Activated naive CD8-positive, alpha-beta T cell treated with anti-CD3 and anti-CD28 coated beads, Interleukin-2, amount 10 ng/mL, durations not matched to agents 7 days and 5 days (primary cell): ENCODE measurements around the gene MYO9B. TPM values are rescaled to one million over a fixed set of nuclear protein-coding genes. Genes with fewer than 3 reads are reported as not detected.
"Not testable (repeated sequence)": the region's sequence is repeated elsewhere in the genome, so short reads cannot be mapped to it uniquely, and the experiment has no call there.

ENCODE experiments used
- ATAC-seq: fragments of 150-1000 bp; cut with Tn5 transposase; one replicate; pipeline ENCODE4 v1.10.0; 2021; ENCODE audit warnings: low read depth, moderate library complexity
- POLR2A ChIA-PET: fragments of 350-600 bp; sonication (Branson Sonifier 250); formaldehyde crosslinking; loops from one replicate; lab custom pipeline; 2021; ENCODE audit warnings: antibody characterized with exemption; lab: Charles Lee
- DNase-seq: peaks from one replicate; pipeline ENCODE4 v3.0.0; 2021
- H3K27ac Mint-ChIP-seq: one replicate; pipeline ENCODE4 v1.8.0; 2022; ENCODE audit warnings: mild to moderate bottlenecking, mixed read lengths
- H3K27me3 Mint-ChIP-seq: one replicate; pipeline ENCODE4 v1.8.0; 2022; ENCODE audit warnings: mild to moderate bottlenecking, moderate library complexity, mixed read lengths
- H3K36me3 Mint-ChIP-seq: one replicate; pipeline ENCODE4 v1.8.0; 2021; ENCODE audit warnings: mild to moderate bottlenecking, mixed read lengths
- H3K4me1 Mint-ChIP-seq: one replicate; pipeline ENCODE4 v1.8.0; 2021; ENCODE audit warnings: mixed read lengths
- H3K4me3 Mint-ChIP-seq: one replicate; pipeline ENCODE4 v1.8.0; 2022; ENCODE audit warnings: mild to moderate bottlenecking, moderate library complexity, mixed read lengths
- H3K9me3 Mint-ChIP-seq: one replicate; pipeline ENCODE4 v1.8.0; 2021; ENCODE audit warnings: mixed read lengths
- total RNA-seq, 2 experiments: library from RNA; stranded (reverse); gene quantifications; one replicate each; pipeline ENCODE4 v1.2.3, GENCODE V29; 2021

Gene MYO9B
- total RNA-seq, 2 experiments from 2014 or later, result 275 to 285 TPM

- Mint-ChIP-seq H3K9me3 (no peaks in the 10 kb centered on the region), H3K4me3 (no peak overlapping the region), H3K4me1 (peaks cover 40% of the 10 kb centered on the region), H3K36me3 (peaks cover 23% of the 10 kb centered on the region), H3K27ac (no peak overlapping the region), H3K27me3 (no peaks in the 10 kb centered on the region)
- ATAC-seq, result no peak
- DNase-seq, result no peak
- POLR2A ChIA-PET, result interaction anchor here (0.7 to 2.1 kb wide), 3 partner anchors 9 to 17 kb away, joined by 3 to 6 read pairs (median 3); no protein-coding TSS in a partner anchor
Observed at GRCh38 chr19:17086120-17086519, 10.5 kb downstream of the MYO9B start.

- DNase-seq (no peak), ATAC-seq (no peak)
- H3K27me3 Mint-ChIP-seq, result no peaks in the 10 kb centered on the region
- H3K9me3 Mint-ChIP-seq, result no peaks in the 10 kb centered on the region
- H3K36me3 Mint-ChIP-seq, result peaks cover 21% of the 10 kb centered on the region
- H3K27ac Mint-ChIP-seq, result no peak overlapping the region
- H3K4me3 Mint-ChIP-seq, result no peak overlapping the region
- POLR2A ChIA-PET, result no interaction called here
- H3K4me1 Mint-ChIP-seq, result peaks cover 40% of the 10 kb centered on the region
Observed at GRCh38 chr19:17086834-17087233, 11.3 kb downstream of the MYO9B start.

GRCh38 chr19:17088552-17088951, 13.0 kb downstream of the MYO9B start:
- ATAC-seq (no peak), DNase-seq (no peak)
- POLR2A ChIA-PET, result interaction anchor here (1.4 kb wide), 1 partner anchor 12 kb away, joined by 4 read pairs; no protein-coding TSS in a partner anchor
- Mint-ChIP-seq H3K27ac (peak overlapping the region; percentile 61), H3K4me1 (peaks cover 29% of the 10 kb centered on the region), H3K36me3 (peaks cover 20% of the 10 kb centered on the region), H3K4me3 (no peak overlapping the region), H3K27me3 (no peaks in the 10 kb centered on the region), H3K9me3 (no peaks in the 10 kb centered on the region)

- peak overlapping the region; percentile 65 for H3K27ac Mint-ChIP-seq
- POLR2A ChIA-PET, result interaction anchor here (0.6 to 1.8 kb wide), 6 partner anchors 10 to 462 kb away, joined by 3 to 5 read pairs (median 3); partner anchors contain the start of genes MED26 and MYO9B
- H3K36me3 Mint-ChIP-seq, result peaks cover 21% of the 10 kb centered on the region
- no peaks in the 10 kb centered on the region for H3K9me3 Mint-ChIP-seq
- peaks cover 30% of the 10 kb centered on the region for H3K4me1 Mint-ChIP-seq
- no peaks in the 10 kb centered on the region for H3K27me3 Mint-ChIP-seq
- ATAC-seq, result peak; percentile 52
- no peak for DNase-seq
- H3K4me3 Mint-ChIP-seq, result peak overlapping the region; percentile 56
Observed at GRCh38 chr19:17090583-17090982, 15.0 kb downstream of the MYO9B start.

- POLR2A ChIA-PET, result interaction anchor here (0.7 to 1.8 kb wide), 2 partner anchors 31 to 271 kb away, joined by 3 to 5 read pairs; no protein-coding TSS in a partner anchor
- DNase-seq, result peak; percentile 61
- Mint-ChIP-seq H3K27me3 (no peaks in the 10 kb centered on the region), H3K27ac (no peak overlapping the region), H3K4me1 (peaks cover 35% of the 10 kb centered on the region), H3K9me3 (no peaks in the 10 kb centered on the region), H3K4me3 (no peak overlapping the region), H3K36me3 (peaks cover 21% of the 10 kb centered on the region)
- peak; percentile 83 for ATAC-seq
Observed at GRCh38 chr19:17091758-17092333, 16.3 kb downstream of the MYO9B start.

- ATAC-seq (no peak), DNase-seq (no peak)
- POLR2A ChIA-PET, result interaction anchor here (0.7 kb wide), 1 partner anchor 272 kb away, joined by 3 read pairs; no protein-coding TSS in a partner anchor
- H3K9me3 Mint-ChIP-seq, result no peaks in the 10 kb centered on the region
- no peak overlapping the region for H3K4me3 Mint-ChIP-seq
- H3K27me3 Mint-ChIP-seq, result no peaks in the 10 kb centered on the region
- no peak overlapping the region for H3K27ac Mint-ChIP-seq
- peaks cover 18% of the 10 kb centered on the region for H3K36me3 Mint-ChIP-seq
- peaks cover 32% of the 10 kb centered on the region for H3K4me1 Mint-ChIP-seq
Observed at GRCh38 chr19:17092696-17093095, 17.1 kb downstream of the MYO9B start.

GRCh38 chr19:17094694-17095093, 19.1 kb downstream of the MYO9B start:
- not testable (repeated sequence) for H3K27me3 Mint-ChIP-seq, H3K4me3 Mint-ChIP-seq, H3K9me3 Mint-ChIP-seq, ATAC-seq, DNase-seq, H3K27ac Mint-ChIP-seq
- H3K4me1 Mint-ChIP-seq, result peaks cover 24% of the 10 kb centered on the region
- POLR2A ChIA-PET, result interaction anchor here (1.2 kb wide), 1 partner anchor 9 kb away, joined by 3 read pairs; no protein-coding TSS in a partner anchor
- H3K36me3 Mint-ChIP-seq, result peaks cover 24% of the 10 kb centered on the region

GRCh38 chr19:17095141-17095919, 19.8 kb downstream of the MYO9B start:
- Mint-ChIP-seq H3K4me1 (peaks cover 21% of the 10 kb centered on the region), H3K27me3 (no peaks in the 10 kb centered on the region), H3K9me3 (no peaks in the 10 kb centered on the region), H3K4me3 (no peak overlapping the region), H3K27ac (no peak overlapping the region), H3K36me3 (peaks cover 22% of the 10 kb centered on the region)
- DNase-seq, result no peak
- ATAC-seq, result no peak
- POLR2A ChIA-PET, result interaction anchor here (1.2 kb wide), 1 partner anchor 10 kb away, joined by 3 read pairs; no protein-coding TSS in a partner anchor

GRCh38 chr19:17097593-17098126, 22.1 kb downstream of the MYO9B start:
- no peak overlapping the region for H3K4me3 Mint-ChIP-seq
- peaks cover 36% of the 10 kb centered on the region for H3K36me3 Mint-ChIP-seq
- H3K27me3 Mint-ChIP-seq, result no peaks in the 10 kb centered on the region
- peaks cover 20% of the 10 kb centered on the region for H3K4me1 Mint-ChIP-seq
- POLR2A ChIA-PET, result interaction anchor here (0.6 kb wide), 1 partner anchor 1741 kb away, joined by 3 read pairs; no protein-coding TSS in a partner anchor
- no peak for DNase-seq
- no peaks in the 10 kb centered on the region for H3K9me3 Mint-ChIP-seq
- H3K27ac Mint-ChIP-seq, result no peak overlapping the region
- ATAC-seq, result no peak

GRCh38 chr19:17098326-17098725, 22.7 kb downstream of the MYO9B start:
- H3K27me3 Mint-ChIP-seq, result no peaks in the 10 kb centered on the region
- H3K4me3 Mint-ChIP-seq, result no peak overlapping the region
- ATAC-seq, result no peak
- H3K36me3 Mint-ChIP-seq, result peaks cover 42% of the 10 kb centered on the region
- no peaks in the 10 kb centered on the region for H3K9me3 Mint-ChIP-seq
- DNase-seq, result no peak
- H3K4me1 Mint-ChIP-seq, result peaks cover 25% of the 10 kb centered on the region
- POLR2A ChIA-PET, result interaction anchor here (0.6 kb wide), 1 partner anchor 1741 kb away, joined by 3 read pairs; no protein-coding TSS in a partner anchor
- H3K27ac Mint-ChIP-seq, result no peak overlapping the region

- POLR2A ChIA-PET, result interaction anchor here (0.7 kb wide), 1 partner anchor 24 kb away, joined by 3 read pairs; no protein-coding TSS in a partner anchor
Observed at GRCh38 chr19:17101686-17102628, 26.4 kb downstream of the MYO9B start.

GRCh38 chr19:17103177-17103576, 27.6 kb downstream of the MYO9B start:
- H3K27ac Mint-ChIP-seq, result no peak overlapping the region
- no peaks in the 10 kb centered on the region for H3K9me3 Mint-ChIP-seq
- H3K27me3 Mint-ChIP-seq, result no peaks in the 10 kb centered on the region
- ATAC-seq (no peak), DNase-seq (no peak)
- POLR2A ChIA-PET, result interaction anchor here (0.7 kb wide), 2 partner anchors 23 to 1224 kb away, joined by 4 to 5 read pairs; no protein-coding TSS in a partner anchor
- peaks cover 47% of the 10 kb centered on the region for H3K36me3 Mint-ChIP-seq
- no peak overlapping the region for H3K4me3 Mint-ChIP-seq
- peaks cover 33% of the 10 kb centered on the region for H3K4me1 Mint-ChIP-seq

More at GRCh38 chr19:17101686-17102628, 26.4 kb downstream of the MYO9B start:
- Mint-ChIP-seq H3K4me1 (peaks cover 26% of the 10 kb centered on the region), H3K36me3 (peaks cover 45% of the 10 kb centered on the region), H3K27ac (peak overlapping the region; percentile 40), H3K4me3 (no peak overlapping the region), H3K9me3 (no peaks in the 10 kb centered on the region), H3K27me3 (no peaks in the 10 kb centered on the region)
- DNase-seq (no peak), ATAC-seq (no peak)
